HG03196 (cell line): Measurements from ENCODE around the gene COL4A5.

Source experiments
- ATAC-seq: cut with Tn5 transposase; IDR thresholded peaks from one replicate; pipeline ENCODE4 v1.9.1; 2021; ENCODE audit not compliant: unreplicated experiment

The COL4A5 gene

DNA sequence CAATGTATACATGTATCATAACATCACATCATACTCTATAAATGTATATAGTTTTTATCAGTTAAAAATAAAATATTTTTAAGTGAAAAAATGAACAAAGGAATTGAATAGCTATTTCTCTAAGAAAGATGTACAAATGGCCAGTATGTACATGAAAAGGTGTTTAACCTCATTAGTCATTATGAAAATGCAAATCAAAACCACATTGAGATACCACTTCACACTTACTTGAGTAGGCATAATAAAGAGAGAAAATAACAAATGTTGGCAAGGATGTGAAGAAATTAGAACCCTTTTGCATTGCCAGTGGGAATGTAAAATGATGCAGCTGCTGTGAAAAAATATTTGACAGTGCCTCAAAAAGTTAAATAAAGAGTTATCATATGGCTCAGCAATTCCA, 201.2 kb downstream of the COL4A5 start:
- no peak for ATAC-seq

- no peak for ATAC-seq
Observed at GRCh38 chrX:108641589-108642272, 202.1 kb downstream of the COL4A5 start.

DNA sequence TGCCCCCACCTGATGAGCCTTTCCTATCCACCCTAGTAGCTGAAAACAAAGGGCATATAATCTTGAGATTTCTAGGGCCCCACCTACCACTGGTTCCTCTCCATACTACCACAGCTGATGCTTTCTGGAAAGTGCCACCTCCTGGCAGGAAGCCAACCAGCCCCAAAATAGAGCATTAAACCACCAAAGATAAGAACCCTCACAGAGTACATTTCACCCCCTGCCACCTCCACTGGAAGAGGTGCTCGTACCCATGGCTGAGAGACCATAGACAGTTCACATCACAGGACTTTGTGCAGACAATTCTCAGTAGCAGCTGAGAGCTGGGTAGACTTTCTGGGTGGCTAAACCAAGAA, 202.6 kb downstream of the COL4A5 start:
- no peak for ATAC-seq

DNA sequence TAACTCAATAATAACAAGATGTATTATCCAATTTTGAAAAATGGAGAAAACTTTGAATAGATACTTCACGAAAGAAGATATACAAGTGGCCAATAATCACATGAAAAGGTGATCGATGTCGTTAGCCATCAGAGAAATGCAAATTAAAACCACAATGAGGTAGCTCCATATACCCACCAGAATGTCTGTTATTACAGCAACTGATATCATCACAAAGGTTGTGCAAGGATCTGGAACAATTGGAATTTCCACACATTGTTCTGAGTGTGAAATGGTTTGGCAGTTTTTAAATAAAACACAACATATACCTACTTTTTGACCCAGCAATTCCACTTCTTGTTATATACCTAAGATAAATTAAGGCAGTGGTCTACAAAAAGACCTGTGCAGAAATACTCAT, 225.1 kb downstream of the COL4A5 start:
- no peak for ATAC-seq

DNA sequence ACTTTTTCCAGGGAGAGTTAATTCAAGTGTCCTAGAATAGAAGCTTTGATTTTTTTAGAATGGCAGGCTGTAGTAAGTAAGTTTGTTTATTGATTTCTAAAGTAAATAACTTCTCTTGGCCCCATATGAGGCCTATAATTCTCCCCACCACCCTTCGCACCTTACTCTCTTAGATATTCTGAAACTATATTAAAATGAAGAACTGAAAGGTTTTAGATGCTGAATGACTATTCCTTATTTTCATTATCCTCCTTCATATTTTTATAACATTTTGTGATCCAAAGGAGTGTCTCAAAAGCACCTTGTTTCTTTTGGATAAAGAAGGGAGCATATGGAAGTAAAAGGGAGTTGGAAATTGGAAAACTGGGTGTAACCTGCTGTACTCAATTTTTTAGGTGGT, 226.5 kb downstream of the COL4A5 start:
- ATAC-seq = no peak

GRCh38 chrX:108671526-108671925, 231.9 kb downstream of the COL4A5 start:
- ATAC-seq = no peak

DNA sequence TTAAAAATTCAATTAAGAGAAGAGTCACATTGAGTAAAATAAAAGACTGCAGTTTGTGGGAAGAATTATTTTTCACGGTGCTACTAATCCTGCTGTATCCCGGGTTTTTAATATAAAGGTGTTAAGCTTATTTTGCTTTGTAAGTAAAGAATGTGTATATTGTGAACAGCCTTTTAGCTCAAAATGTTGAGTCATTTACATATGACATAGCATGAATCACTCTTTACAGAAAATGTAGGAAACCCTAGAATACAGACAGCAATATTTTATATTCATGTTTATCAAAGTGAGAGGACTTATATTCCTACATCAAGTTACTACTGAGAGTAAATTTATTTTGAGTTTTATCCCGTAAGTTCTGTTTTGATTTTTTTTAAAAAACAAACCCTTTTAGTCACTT, 257.1 kb downstream of the COL4A5 start:
- ATAC-seq = no peak

GRCh38 chrX:108699368-108699767, 259.7 kb downstream of the COL4A5 start:
- no peak for ATAC-seq

- no peak for ATAC-seq
Observed at GRCh38 chrX:108701633-108702032, 262.0 kb downstream of the COL4A5 start.

DNA sequence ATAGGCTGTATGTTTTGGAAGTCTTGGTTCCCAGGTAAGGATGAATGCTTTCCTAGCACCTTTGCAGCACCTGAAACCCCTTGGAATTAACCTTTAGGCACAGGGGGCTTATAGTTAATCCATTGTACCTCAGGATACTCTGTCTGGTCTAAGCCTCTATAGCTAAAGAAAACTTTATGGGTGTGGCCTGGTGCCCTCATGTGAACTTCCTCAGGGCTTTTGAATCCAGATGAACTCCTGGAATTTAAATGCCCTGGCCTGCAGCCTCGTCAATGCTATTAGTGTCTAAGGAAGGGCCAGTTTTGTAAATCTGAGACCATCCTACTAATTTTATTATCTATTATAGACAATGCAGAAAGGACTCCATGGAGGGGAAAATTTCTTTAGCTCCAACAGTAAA, 262.9 kb downstream of the COL4A5 start:
- no peak for ATAC-seq

DNA sequence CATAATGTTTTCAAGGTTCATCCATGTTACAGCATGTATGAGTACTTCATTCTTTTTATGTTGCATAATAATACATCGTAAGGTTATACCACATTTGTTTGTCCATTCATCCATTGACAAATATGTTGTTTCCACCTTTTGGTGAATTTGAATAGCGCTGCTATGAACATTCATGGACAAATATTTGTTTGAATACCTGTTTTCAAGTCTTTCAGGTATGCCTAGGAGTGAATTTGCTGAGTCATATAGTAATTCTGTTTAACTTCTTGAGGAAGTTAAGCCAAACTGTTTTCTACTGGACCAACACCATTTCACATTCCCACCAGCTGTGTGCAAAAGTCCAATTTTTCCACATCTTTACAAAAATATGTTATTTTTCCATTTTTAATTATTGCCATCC, 265.2 kb downstream of the COL4A5 start:
- no peak for ATAC-seq

DNA sequence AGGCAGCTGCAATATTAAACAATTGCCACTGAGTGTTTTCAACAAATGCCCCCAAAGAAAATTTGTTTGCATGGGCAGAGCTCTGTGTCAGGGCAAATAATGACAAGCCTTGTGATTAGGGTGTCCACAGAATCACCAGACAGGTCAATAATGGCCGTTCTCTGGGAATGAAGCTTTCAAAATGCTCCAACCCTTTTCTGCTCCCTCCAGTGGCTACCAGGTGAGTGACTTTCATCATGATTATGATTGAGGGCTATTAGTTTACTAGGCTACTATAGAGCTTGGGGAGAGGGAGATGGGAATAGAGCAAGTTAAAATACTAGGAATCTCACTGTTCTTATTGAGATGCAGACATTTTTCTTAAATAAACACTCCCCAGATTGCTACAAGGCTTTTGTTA, 273.2 kb downstream of the COL4A5 start:
- ATAC-seq = no peak

- no peak for ATAC-seq
Observed at GRCh38 chrX:108722561-108722960, 282.9 kb downstream of the COL4A5 start.

- no peak for ATAC-seq
Observed at GRCh38 chrX:108726748-108727147, 287.1 kb downstream of the COL4A5 start.

DNA sequence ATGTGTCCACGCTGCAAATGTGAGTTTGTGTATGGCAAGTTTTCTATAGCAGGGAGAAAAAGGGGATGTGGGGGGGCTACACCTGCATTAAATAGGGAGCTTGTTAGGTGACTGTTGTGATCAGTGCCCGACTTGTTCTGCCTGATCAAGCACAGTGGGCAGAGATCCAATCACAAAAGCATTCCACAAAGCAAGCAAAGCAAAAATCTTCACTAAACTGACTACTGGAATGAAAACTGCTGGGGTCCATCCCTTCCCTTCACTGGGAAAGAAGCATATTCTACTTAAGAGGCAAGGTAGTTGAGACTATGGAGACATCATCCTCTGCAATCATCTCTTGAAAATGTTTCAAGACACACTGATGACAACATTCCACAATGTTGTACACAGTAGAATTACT, 291.5 kb downstream of the COL4A5 start:
- ATAC-seq = no peak

GRCh38 chrX:108732630-108733321, 293.1 kb downstream of the COL4A5 start:
- ATAC-seq = no peak

- ATAC-seq = no peak
Observed at GRCh38 chrX:108734426-108734825, 294.8 kb downstream of the COL4A5 start.

GRCh38 chrX:108735091-108735678, 295.5 kb downstream of the COL4A5 start:
- ATAC-seq = no peak

GRCh38 chrX:108735679-108736508, 296.3 kb downstream of the COL4A5 start:
- no peak for ATAC-seq

DNA sequence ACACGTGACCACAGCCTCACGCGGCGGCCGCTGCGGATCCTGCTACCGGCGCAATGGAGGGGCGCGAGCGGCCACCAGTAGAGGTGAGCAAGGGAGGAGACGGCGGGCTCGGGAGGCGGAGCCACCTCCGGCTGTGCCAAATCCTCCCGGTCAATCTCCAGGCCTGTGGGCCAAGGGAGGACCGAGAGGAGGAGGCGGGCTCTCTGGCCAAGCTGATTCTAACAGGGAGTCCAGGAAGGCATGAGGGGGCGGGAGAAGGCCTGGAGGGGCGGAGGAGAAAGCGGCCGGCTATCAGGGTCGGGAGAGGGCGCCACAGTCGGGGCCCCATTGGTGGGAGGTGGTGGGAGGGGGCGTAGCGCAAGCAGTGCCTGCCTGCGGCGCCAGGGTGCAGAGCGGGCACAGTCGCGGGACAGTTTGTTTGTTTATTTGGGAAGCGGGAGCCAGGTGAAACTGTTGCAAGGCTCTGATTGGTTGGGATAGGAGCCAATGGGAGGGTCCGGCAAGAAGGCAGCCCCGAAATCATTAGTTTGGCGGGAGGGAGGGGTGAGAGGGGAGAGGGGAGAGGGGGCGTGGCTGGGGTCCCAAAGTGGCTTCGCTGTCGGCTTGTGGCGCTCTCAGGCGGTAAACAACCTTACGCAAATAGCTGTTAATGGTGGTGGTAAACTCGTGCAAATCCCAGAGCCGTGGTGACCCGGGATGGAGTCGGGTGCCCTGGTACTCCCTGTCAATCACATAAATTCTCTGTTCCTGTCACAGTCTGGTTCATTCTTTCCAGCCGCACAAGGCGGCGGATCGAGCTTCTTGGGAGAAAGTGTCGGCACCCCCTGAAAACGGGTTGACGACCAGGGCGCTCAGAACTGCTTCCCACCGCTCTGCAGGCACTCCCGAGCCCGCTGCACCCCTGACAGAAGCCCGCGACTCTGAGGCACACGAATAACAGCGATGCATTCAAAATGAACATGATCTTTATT, 297.2 kb downstream of the COL4A5 start, which contains the start of gene IRS4:
TSS of gene IRS4 (minus strand) at position 55 of the 971 bp plus-strand sequence.
- no peak for ATAC-seq
